Thoracic aorta (tissue), 2 donors: Measurements from ENCODE around the gene CXorf66. TPM values are rescaled to one million over a fixed set of nuclear protein-coding genes. Genes with fewer than 3 reads are reported as not detected.

Experiments used
- ATAC-seq: fragments of 150-250 bp; one replicate; pipeline ENCODE4 v1.8.0; 2017; ENCODE audit warnings: low read depth; ENCODE audit not compliant: insufficient number of reproducible peaks, low FRiP score
- DNase-seq: peaks from one replicate; pipeline ENCODE4 v3.0.0-alpha.2; 2020; ENCODE audit warnings: low spot score
- H3K27ac ChIP-seq, 2 donors: fragments of 200-600 bp; sonication (generic); 1 replicate in 1 of 2; 2 replicates in 1 of 2; pipeline ENCODE4 v1.5.1; 2016; ENCODE audit warnings: mild to moderate bottlenecking in 2 of 2, moderate library complexity in 2 of 2
- H3K27me3 ChIP-seq: fragments of 200-600 bp; sonication (generic); replicated peaks from 2 replicates; pipeline ENCODE4 v1.6.0; 2016; ENCODE audit warnings: mild to moderate bottlenecking; ENCODE audit not compliant: insufficient read depth
- H3K36me3 ChIP-seq: fragments of 200-600 bp; sonication (generic); one replicate; pipeline ENCODE4 v1.5.1; 2016
- H3K4me1 ChIP-seq, 2 donors: fragments of 200-600 bp; sonication (generic); 1 replicate in 1 of 2; 2 replicates in 1 of 2; pipeline versions ENCODE4 v1.5.1 to v1.6.0; 2016; ENCODE audit warnings: low read depth in 2 of 2, mild to moderate bottlenecking in 1 of 2; ENCODE audit not compliant: control insufficient read depth in 1 of 2
- H3K4me3 ChIP-seq: fragments of 200-600 bp; sonication (generic); 2 replicates; pipeline ENCODE4 v1.5.1; 2016; ENCODE audit warnings: mild to moderate bottlenecking
- H3K9me3 ChIP-seq: fragments of 200-600 bp; sonication (generic); 2 replicates; pipeline ENCODE4 v1.5.1; 2016
- total RNA-seq, 2 donors: library from RNA; depleted of rRNA; stranded (reverse); fragments of >200 nt; gene quantifications; one replicate each; pipeline versions ENCODE4 v1.1.0 to v1.2.3, GENCODE V29; 2016
- TF ChIP-seq, protein P1 (sequence below): fragments of 200-600 bp; sonication (generic); IDR thresholded peaks from one replicate; pipeline ENCODE4 v1.5.1; 2019; ENCODE audit warnings: antibody characterized with exemption

The CXorf66 gene
- total RNA-seq, 2 donors from 2014 or later: not detected

DNA sequence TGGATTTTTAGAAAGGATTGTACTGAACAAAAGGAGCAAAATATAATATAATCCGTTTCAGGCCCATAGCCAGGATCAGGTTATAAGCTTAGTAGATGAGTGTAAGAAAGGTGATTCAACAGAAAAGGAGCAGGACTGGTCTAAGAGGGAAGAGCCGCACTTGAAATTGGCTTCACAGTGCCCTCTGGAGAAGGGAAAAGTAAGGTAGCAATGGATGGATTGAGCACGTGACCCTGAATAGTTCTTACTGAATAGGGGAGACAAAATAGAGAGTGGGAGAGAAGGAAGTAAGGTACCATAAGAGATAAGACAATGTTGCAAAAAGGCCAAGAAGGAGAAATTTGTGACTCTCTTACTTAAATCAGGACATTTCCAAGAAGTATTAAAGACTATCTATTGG is 15.6 kb downstream of the CXorf66 start:
- ATAC-seq (no peak), DNase-seq (no peak)
- Histone ChIP-seq H3K9me3 (no peaks in the 10 kb centered on the region), H3K36me3 (no peaks in the 10 kb centered on the region), H3K27ac (no peak overlapping the region), H3K4me3 (no peak overlapping the region), H3K27me3 (no peaks in the 10 kb centered on the region), H3K4me1 (no peaks in the 10 kb centered on the region)
- TF ChIP-seq, protein P1, sequence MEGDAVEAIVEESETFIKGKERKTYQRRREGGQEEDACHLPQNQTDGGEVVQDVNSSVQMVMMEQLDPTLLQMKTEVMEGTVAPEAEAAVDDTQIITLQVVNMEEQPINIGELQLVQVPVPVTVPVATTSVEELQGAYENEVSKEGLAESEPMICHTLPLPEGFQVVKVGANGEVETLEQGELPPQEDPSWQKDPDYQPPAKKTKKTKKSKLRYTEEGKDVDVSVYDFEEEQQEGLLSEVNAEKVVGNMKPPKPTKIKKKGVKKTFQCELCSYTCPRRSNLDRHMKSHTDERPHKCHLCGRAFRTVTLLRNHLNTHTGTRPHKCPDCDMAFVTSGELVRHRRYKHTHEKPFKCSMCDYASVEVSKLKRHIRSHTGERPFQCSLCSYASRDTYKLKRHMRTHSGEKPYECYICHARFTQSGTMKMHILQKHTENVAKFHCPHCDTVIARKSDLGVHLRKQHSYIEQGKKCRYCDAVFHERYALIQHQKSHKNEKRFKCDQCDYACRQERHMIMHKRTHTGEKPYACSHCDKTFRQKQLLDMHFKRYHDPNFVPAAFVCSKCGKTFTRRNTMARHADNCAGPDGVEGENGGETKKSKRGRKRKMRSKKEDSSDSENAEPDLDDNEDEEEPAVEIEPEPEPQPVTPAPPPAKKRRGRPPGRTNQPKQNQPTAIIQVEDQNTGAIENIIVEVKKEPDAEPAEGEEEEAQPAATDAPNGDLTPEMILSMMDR: no peak

DNA sequence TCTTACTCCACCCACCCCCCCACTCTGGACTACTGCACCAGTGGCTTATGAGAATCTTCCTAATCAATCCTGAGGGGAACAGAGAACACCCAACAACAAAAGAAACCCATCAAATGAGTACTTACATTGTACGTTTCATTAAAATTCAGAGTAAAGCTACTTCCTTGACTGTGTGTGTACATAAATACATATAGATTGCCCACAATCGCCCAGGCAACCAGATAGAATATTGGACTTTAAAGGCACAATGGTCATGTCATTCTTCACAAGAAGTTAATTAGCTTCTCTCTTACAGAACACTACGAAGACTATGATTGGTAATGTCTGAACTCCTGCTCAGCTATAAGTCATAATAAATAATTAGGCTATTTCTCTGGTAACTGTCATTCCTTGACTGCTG is 20.2 kb downstream of the CXorf66 start:
- DNase-seq (no peak), ATAC-seq (no peak)
- TF ChIP-seq, protein P1: no peak
- no peak overlapping the region for H3K4me3 ChIP-seq
- no peaks in the 10 kb centered on the region for H3K27me3 ChIP-seq
- no peaks in the 10 kb centered on the region for H3K36me3 ChIP-seq
- no peaks in the 10 kb centered on the region for H3K9me3 ChIP-seq
- H3K27ac ChIP-seq: no peak overlapping the region
- no peaks in the 10 kb centered on the region for H3K4me1 ChIP-seq

DNA sequence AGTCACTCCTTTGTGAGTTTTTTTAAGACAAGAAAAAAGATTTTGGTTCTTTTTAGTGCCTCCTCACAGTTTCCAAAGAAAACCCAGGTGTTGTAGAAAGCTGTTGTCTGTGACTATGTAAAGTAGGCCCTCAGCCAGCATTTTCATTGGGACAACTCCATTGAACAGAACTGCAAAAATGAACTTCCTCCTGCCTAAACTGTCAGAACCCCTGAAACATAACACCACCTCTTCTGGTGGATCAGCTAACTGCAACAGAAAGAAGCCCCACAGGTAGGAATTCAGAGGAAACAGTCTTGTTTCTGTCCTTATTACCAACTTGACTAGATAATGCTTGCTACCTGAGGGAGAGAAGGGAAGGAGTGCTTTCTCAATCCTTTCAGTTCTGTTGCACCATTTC is 29.1 kb downstream of the CXorf66 start:
- H3K27me3 ChIP-seq: no peaks in the 10 kb centered on the region
- H3K27ac ChIP-seq: no peak overlapping the region
- TF ChIP-seq, protein P1: no peak
- H3K4me1 ChIP-seq: no peaks in the 10 kb centered on the region
- H3K36me3 ChIP-seq: no peaks in the 10 kb centered on the region
- H3K9me3 ChIP-seq: no peaks in the 10 kb centered on the region
- DNase-seq: no peak
- no peak overlapping the region for H3K4me3 ChIP-seq
- ATAC-seq: no peak

DNA sequence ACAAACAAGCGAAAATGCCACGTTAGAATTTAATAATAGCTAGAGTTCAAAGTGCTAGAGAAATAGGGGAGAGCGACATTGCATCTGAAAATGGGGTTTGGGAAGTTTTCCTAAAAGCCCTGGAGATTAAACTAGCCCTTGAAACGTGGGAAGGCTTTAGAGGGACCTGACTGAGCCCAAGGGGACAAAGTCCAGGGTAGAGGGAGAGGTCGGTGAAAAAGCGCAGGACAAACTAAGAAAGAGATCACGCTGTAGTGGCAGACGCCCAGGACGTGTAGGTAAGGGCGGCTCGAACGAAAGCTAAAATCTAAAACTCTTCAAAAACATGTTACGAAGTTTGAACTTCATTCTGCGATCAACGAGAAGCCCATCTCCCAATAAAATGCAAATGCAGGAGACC is 31.4 kb downstream of the CXorf66 start:
- H3K27ac ChIP-seq: peak overlapping the region; percentile 93 to 96
- no peak for ATAC-seq
- H3K4me3 ChIP-seq: peak overlapping the region; percentile 87
- H3K36me3 ChIP-seq: no peaks in the 10 kb centered on the region
- peaks cover 0 to 16% of the 10 kb centered on the region in 2 donors for H3K4me1 ChIP-seq
- DNase-seq: no peak
- TF ChIP-seq, protein P1: no peak
- no peaks in the 10 kb centered on the region for H3K9me3 ChIP-seq
- no peaks in the 10 kb centered on the region for H3K27me3 ChIP-seq

DNA sequence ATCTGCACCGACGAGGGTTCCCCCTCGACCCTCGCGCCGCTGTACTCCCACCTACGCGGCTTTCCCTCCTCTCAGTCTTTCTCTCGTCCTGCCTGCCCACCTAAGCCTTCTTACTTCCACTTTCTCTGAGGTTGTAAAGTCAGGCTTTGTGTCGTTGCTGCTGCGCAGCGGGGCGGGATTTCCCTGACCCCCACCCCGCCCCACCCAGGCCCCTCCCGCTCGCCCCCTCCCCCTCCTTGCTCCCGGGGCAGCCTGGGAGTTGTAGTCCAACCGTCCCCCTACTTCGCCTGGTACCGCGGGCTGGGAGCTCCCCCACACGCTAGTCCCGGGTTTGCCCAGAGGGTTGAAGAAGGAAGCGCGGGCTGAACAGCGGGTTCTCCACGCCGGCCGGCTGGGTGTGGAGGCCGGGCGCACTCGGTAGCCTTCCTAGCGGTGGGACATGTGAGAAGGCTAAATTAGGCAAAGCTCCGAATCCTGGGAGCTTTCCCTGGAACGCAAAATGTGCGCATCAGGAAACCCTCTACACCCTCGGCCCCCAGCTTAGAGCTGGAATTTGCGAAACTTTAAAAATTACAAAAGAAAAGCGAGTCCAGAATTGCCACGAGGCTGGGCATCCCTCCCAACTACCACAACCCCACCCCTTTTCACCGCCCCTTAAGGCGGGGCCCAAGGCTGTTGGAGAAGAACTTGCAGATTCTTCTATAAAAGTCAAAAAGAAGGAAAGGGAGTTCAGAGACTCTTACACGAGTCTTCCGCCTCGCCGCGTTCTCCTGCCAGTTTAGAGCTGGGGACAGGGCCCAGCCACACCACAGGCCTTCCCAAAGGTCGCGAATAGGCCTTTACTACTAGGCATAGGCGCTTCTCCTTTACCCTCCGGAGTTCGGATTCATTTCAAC is 32.2 kb downstream of the CXorf66 start, which contains the start of gene ATP11C:
Gene ATP11C, minus strand, starts transcription at position 153 of the 896 bp plus-strand sequence. CDS start 1,011 bp downstream, outside the sequence.
- peak; percentile 87 for ATAC-seq
- Histone ChIP-seq H3K27ac (peak within 1 kb of the TSS; percentile 93 to 96), H3K4me3 (peak within 1 kb of the TSS; percentile 87), H3K9me3 (no peaks in the 10 kb centered on the region), H3K27me3 (no peaks in the 10 kb centered on the region), H3K4me1 (peaks cover 0 to 16% of the 10 kb centered on the region in 2 donors), H3K36me3 (no peaks in the 10 kb centered on the region)
- peak; percentile 19 for DNase-seq
- TF ChIP-seq, protein P1: no peak
